ENCODE data around the gene SPAG17. TPM values are rescaled to one million over a fixed set of nuclear protein-coding genes. Genes with fewer than 3 reads are reported as not detected.

Gene SPAG17
- total RNA-seq, 6 experiments from 2014 or later, result not detected

DNA sequence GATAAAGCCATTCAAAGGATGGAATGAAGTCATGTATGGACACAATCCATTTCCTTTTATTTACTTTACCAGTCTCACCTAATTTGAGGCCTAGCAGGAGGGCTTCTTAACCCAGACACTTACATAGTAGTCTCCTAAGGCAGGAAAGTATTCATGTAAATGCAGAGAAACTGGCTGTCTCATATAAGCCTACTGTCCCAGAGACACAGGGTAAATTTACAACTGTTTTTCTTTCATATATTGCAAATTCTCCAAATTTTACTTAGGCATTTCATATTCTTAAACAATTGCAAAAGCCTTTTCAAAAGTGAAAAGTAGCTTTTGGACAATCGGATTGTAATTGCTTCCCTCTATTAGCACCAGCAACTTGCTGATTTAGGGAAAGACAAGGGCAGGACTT lies 29.9 kb downstream of the SPAG17 start:
- DNase-seq, result no peak
- Mint-ChIP-seq H3K36me3 (ENCODE audit: low read depth) (no peaks in the 10 kb centered on the region), H3K27me3 (ENCODE audit: insufficient read depth) (peaks cover 5% of the 10 kb centered on the region), H3K9me3 (no peaks in the 10 kb centered on the region), H3K4me1 (ENCODE audit: low read depth) (peaks cover 20% of the 10 kb centered on the region), H3K27ac (no peak overlapping the region), H3K4me3 (no peak overlapping the region)
- TF ChIP-seq, protein P1, sequence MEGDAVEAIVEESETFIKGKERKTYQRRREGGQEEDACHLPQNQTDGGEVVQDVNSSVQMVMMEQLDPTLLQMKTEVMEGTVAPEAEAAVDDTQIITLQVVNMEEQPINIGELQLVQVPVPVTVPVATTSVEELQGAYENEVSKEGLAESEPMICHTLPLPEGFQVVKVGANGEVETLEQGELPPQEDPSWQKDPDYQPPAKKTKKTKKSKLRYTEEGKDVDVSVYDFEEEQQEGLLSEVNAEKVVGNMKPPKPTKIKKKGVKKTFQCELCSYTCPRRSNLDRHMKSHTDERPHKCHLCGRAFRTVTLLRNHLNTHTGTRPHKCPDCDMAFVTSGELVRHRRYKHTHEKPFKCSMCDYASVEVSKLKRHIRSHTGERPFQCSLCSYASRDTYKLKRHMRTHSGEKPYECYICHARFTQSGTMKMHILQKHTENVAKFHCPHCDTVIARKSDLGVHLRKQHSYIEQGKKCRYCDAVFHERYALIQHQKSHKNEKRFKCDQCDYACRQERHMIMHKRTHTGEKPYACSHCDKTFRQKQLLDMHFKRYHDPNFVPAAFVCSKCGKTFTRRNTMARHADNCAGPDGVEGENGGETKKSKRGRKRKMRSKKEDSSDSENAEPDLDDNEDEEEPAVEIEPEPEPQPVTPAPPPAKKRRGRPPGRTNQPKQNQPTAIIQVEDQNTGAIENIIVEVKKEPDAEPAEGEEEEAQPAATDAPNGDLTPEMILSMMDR (IDR thresholded peaks at IDR 0.05), result no peak

DNA sequence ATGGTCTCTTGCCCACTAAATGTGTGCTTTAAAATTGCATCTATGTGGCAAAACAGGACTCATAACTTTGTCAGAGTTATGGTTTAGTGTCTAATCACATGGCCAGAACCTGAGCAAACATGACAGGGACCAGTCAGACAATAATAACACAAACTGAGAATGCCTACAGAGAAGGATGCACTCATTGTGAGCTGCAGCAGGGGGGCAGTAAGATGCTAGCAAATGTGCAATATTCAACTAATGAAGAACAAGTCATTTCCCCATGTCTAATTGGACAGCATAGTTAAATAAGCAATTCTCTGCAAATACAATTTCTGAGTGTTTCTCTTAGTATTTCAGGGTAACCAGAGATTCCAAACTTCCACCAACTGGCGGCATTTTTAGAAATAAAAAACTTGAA lies 30.8 kb downstream of the SPAG17 start:
- H3K4me3 Mint-ChIP-seq, result no peak overlapping the region
- H3K9me3 Mint-ChIP-seq, result no peaks in the 10 kb centered on the region
- peaks cover 15% of the 10 kb centered on the region for H3K4me1 Mint-ChIP-seq (ENCODE audit: low read depth)
- H3K27ac Mint-ChIP-seq, result no peak overlapping the region
- TF ChIP-seq, protein P1 (IDR thresholded peaks at IDR 0.05), result peak; percentile 69
- DNase-seq, result no peak
- no peaks in the 10 kb centered on the region for H3K36me3 Mint-ChIP-seq (ENCODE audit: low read depth)
- H3K27me3 Mint-ChIP-seq (ENCODE audit: insufficient read depth), result peaks cover 5% of the 10 kb centered on the region

- Mint-ChIP-seq H3K9me3 (peaks cover 4% of the 10 kb centered on the region; the same call in 1 of the 2 replicates), H3K27me3 (ENCODE audit: insufficient read depth) (peaks cover 5% of the 10 kb centered on the region; the same call in 1 of the 2 replicates), H3K4me1 (ENCODE audit: low read depth) (peaks cover 20% of the 10 kb centered on the region), H3K36me3 (ENCODE audit: low read depth) (no peaks in the 10 kb centered on the region), H3K27ac (no peak overlapping the region), H3K4me3 (no peak overlapping the region)
- TF ChIP-seq, protein P1 (IDR thresholded peaks at IDR 0.05), result peak; percentile 93
- peak; percentile 54 for DNase-seq
Measured at GRCh38 chr1:118151312-118151937, 33.6 kb downstream of the SPAG17 start.

DNA sequence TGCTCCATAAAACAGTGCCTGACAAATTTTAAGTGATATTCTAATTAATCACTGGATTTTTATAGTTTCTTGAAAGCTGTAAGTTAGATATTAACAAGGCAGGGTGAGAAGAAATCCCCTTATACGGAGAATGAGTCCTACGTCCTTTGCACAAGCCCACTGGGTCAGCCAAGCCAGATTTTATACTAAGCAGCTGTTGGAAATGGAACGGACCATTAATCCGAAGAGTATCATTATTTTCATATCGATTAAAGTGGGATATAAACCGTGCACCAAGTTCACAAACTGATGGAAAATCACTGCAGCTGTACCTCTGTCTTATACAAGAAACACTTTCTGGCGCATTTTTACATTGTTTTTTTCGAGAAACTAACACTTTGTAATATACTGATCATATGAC lies 35.2 kb downstream of the SPAG17 start:
- Mint-ChIP-seq H3K9me3 (peaks cover 4% of the 10 kb centered on the region; the same call in 1 of the 2 replicates), H3K4me3 (no peak overlapping the region), H3K27ac (no peak overlapping the region), H3K36me3 (ENCODE audit: low read depth) (no peaks in the 10 kb centered on the region), H3K27me3 (ENCODE audit: insufficient read depth) (peaks cover 5% of the 10 kb centered on the region; the same call in 1 of the 2 replicates), H3K4me1 (ENCODE audit: low read depth) (peaks cover 24% of the 10 kb centered on the region)
- TF ChIP-seq, protein P1 (IDR thresholded peaks at IDR 0.05), result no peak
- no peak for DNase-seq

GRCh38 chr1:118148034-118148433 lies 37.0 kb downstream of the SPAG17 start:
- Mint-ChIP-seq H3K27me3 (ENCODE audit: insufficient read depth) (peaks cover 5% of the 10 kb centered on the region; the same call in 1 of the 2 replicates), H3K4me1 (ENCODE audit: low read depth) (peaks cover 42% of the 10 kb centered on the region), H3K9me3 (peaks cover 4% of the 10 kb centered on the region; the same call in 1 of the 2 replicates), H3K4me3 (peak overlapping the region; percentile 45; the same call in 1 of the 2 replicates), H3K27ac (peak overlapping the region; percentile 49), H3K36me3 (ENCODE audit: low read depth) (no peaks in the 10 kb centered on the region)
- peak; percentile 20 for DNase-seq
- TF ChIP-seq, protein P1 (IDR thresholded peaks at IDR 0.05), result no peak
